GM19324 (cell line): ENCODE data around the gene CSNK1G3.

Experiments
- ATAC-seq: cut with Tn5 transposase; IDR thresholded peaks from one replicate; pipeline ENCODE4 v1.9.1; 2021; ENCODE audit warnings: mild to moderate bottlenecking, moderate library complexity; ENCODE audit not compliant: unreplicated experiment, low FRiP score

CSNK1G3 gene

GRCh38 chr5:123554601-123555000 lies 42.6 kb downstream of the CSNK1G3 start:
- no peak for ATAC-seq

- ATAC-seq = no peak
These were observed 45.9 kb downstream of the CSNK1G3 start for GRCh38 chr5:123557907-123558306.

- ATAC-seq = no peak
These were observed 46.9 kb downstream of the CSNK1G3 start for GRCh38 chr5:123558762-123559433.

DNA sequence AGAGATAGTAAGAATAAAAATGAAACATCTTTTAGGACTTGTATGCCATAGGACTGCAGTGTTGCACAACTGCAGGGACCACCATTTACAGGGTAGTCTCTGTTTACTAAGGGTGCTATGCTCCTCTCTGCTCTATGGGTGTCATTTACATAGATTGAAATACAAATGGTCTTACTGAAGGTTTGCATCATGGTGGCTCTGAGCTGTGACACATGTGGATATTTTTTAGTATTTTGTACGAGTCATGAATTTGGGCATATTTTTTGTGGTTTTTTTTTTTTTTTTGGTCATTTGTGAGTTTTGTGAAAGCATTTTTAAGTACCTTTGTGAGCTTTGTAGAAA lies 47.4 kb downstream of the CSNK1G3 start:
- ATAC-seq = no peak

GRCh38 chr5:123561230-123561629 lies 49.3 kb downstream of the CSNK1G3 start:
- ATAC-seq = no peak

- ATAC-seq = no peak
These were observed 60.0 kb downstream of the CSNK1G3 start for GRCh38 chr5:123571927-123572326.

DNA sequence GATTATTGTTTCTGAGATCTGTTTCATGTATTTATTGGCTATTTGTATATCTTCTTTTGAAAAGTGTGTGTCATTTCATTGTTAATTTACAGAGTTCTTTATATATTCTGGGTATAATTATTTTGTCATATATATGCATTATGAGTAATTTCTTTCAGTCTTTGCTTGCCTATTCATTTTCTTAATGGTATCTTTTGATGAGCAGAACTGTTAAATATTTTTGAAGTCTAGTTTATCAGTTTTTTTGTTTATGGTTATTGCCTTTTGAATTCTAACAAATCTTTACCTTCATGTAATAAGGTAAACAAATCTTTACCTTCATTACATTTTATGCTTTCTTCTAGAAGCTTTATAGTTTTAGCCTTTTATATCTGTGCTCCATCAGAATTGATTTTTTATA lies 66.4 kb downstream of the CSNK1G3 start:
- no peak for ATAC-seq

DNA sequence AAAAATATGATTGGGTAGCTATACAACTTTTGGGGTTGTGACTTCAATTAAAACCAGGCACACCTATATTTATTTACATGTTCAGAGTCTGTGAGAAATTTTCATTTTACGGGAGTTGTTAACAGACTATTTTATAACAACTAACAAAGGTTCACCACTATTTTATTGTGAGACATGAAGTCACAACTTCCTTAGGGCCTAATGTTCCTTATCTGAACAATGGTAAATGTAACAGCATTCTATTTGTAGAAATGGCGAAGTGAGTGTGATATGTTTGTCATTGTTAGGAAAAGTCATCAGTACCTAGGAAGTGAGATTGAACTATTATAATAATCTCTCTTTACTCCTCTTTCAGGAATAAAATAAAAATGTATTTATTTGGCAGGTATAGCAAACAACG lies 67.4 kb downstream of the CSNK1G3 start:
- ATAC-seq = no peak

GRCh38 chr5:123582550-123583285 lies 70.7 kb downstream of the CSNK1G3 start:
- no peak for ATAC-seq

DNA sequence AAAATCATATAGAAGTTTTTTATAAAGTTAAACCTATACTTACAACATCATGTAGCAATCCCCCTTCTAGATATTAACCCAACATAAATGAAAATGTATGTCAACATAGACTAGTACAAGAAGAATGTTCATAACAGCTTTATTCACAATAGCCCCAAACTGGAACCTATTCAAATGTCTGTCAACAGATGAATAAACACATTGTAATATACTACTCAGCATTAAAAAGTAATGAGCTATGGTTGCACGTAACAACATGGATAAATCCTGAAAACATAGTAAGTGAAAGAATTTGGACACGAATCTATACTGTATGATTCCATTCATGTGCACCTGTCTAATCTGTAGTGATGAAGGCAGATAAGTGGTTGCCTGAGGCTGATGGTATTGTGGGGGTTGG lies 73.9 kb downstream of the CSNK1G3 start:
- ATAC-seq = no peak

DNA sequence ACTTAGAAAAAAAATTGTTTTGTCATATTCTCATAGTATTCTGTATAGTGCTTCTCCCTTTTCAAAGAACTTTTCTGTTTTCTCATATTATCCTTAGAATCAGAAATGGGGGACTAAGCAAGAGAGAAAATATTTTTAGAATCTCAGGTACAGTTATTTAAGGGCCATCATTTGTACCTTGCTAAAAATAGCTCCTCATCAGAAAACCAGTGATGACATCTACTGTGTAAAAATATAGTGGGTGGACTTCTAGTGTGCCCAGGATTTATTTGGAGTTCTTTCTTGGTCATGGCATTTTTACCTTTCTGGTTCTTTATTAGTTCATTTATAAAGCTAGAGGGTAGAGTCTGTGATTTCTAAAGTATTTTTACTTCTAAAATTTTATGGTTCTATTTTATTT lies 82.5 kb downstream of the CSNK1G3 start:
- ATAC-seq = no peak

- ATAC-seq = no peak
These were observed 85.0 kb downstream of the CSNK1G3 start for GRCh38 chr5:123597018-123597417.

DNA sequence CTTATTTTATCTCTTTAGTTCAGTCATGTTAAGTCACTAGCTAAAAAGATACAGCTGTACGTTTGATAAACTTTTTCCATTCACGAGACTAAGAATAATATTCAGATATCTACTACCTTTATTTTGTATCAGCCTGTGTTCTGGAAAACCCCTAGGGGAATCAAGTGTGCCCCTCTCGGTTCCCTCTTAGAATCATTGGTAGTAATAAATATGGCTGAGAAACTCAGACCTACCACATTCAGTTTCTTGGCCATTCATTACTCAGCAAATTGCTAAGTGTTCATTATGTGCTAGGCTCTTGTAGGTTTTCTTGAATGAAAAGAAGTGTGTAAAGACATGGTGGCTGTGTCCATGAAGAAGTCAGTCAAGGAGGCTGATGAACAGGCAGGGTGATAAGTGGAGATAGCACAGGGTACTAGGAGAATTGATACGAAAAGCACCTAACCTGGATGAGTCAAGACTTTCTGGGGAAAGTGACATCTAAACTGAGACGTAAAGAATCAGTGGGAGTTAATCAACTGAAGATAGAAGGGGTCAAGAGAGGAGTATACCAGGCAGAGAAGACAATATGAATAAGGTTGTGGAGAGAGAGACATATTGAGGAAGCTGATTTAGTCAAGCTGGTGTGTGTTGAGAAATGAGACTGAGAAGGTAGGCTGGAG lies 86.2 kb downstream of the CSNK1G3 start:
- no peak for ATAC-seq

DNA sequence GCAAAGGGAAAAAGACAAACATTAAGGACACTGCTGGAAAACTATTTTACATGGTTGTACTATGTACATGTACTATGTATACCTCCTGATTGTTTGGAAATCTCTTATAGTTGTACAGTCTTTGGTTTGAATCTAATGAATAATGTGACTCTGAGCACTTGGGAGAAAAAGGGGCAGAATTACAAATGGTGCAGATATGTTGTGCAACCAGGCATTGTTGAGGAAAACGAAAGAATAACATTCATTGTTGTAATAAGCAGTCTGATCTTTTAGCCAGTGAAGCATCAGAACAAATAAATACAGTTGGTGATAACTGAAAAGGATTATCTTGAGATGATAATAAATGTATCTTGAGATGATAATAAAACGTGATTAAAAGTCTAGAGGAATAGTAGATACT lies 87.2 kb downstream of the CSNK1G3 start:
- ATAC-seq = no peak

DNA sequence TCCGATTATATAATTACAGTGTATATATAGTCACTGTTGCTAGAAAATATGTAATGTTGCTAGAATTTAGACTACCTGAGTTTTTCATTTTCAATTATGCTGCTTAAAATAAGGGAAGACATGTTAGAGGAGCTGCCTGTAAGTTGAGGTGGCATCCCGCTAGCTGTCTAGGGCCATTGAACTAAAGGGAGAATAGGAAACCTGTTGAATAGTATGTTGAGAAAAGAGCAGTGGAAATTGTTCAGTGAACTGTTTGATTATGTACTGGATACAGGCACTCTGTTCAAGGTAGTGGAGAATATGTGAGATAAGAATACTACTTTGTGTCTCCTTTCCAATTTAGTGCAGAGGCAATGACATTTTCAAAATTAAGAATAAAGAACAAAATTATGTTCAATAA lies 89.6 kb downstream of the CSNK1G3 start:
- no peak for ATAC-seq

DNA sequence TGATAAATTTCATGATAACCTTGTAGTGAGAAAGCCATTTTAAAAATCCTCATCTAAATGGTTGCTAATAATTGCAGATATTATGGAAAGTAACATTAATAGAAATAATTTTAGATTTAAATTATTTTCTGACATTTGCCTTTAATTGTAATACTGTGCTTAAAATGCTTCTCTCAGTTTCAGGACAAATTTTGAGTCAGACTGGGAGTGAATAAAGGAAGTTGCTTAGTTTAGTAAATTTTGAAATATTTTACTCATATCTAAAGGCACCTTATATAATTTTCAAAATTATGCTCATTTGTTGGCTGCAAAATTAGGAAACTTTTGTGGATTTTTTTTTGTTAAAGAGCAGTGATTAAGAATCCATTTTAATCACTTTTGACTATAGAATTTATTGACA lies 93.8 kb downstream of the CSNK1G3 start:
- ATAC-seq = no peak

GRCh38 chr5:123610209-123610608 lies 98.2 kb downstream of the CSNK1G3 start:
- no peak for ATAC-seq

- ATAC-seq = no peak
These were observed 98.9 kb downstream of the CSNK1G3 start for GRCh38 chr5:123610665-123611405.

DNA sequence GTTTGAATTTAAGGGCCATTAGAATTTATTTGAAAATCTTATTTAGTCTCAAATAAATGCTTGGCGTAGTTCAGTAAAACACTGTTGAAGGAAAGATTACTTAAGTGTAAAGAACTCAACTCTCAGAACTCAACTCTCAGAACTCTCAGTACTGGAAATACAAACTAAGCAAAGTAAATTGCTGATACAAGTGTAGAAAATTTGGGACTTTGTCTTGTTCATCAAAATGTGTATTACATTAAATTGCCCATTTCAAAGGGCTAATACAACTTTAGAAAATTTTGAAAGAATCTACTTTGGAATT lies 99.4 kb downstream of the CSNK1G3 start:
- no peak for ATAC-seq

GRCh38 chr5:123617561-123617960 lies 105.6 kb downstream of the CSNK1G3 start:
- no peak for ATAC-seq

DNA sequence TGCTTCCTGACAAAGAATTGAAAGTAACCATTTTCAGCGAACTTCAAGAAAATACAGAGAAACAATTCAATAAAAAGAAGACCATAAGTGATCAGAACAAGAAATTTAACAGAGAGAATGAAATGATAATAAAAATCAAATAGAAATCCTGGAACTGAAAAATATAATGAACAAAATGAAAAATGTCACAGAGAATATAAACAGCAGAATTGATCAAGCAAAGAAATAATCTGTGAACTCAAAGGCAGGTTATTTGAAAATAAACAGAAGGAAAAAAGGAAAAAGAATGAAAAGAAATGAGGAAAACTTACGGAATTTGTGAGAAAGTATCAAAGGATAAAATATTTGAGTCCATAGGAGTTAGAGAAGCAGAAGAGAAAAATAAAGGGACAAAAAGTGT lies 114.1 kb downstream of the CSNK1G3 start:
- no peak for ATAC-seq
